WTC11 (cell line): ENCODE measurements around the gene RPS16. TPM values are rescaled to one million over a fixed set of nuclear protein-coding genes. Genes with fewer than 3 reads are reported as not detected.
A peak's percentile ranks its signal among the peaks of the same experiment; 100 is the strongest.

Experiments used
- ATAC-seq: fragments of 200-7000 bp; cut with Tn5 transposase; 2 replicates; pipeline ENCODE4 v1.10.0; 2021; ENCODE audit warnings: mild to moderate bottlenecking, moderate library complexity
- CTCF ChIA-PET: fragments of 300-600 bp; sonication (Branson Sonifier 250); formaldehyde crosslinking; loops from one replicate; lab custom pipeline; 2021; ENCODE audit warnings: antibody characterized with exemption; lab: Charles Lee
- POLR2A ChIA-PET: fragments of 350-600 bp; sonication (Branson Sonifier 250); formaldehyde crosslinking; loops from one replicate; lab custom pipeline; 2021; ENCODE audit warnings: antibody characterized with exemption; lab: Charles Lee
- DNase-seq: peaks from one replicate; pipeline ENCODE4 v3.0.0; 2021; ENCODE audit warnings: low spot score
- H3K27ac Mint-ChIP-seq: 2 replicates; pipeline ENCODE4 v1.8.0; 2021; ENCODE audit warnings: mixed read lengths
- H3K27me3 Mint-ChIP-seq: 2 replicates; pipeline ENCODE4 v1.8.0; 2021; ENCODE audit warnings: low read depth, mild to moderate bottlenecking, moderate library complexity, mixed read lengths
- H3K36me3 Mint-ChIP-seq: 2 replicates; pipeline ENCODE4 v1.8.0; 2021; ENCODE audit warnings: mixed read lengths
- H3K4me1 Mint-ChIP-seq: 2 replicates; pipeline ENCODE4 v1.8.0; 2022; ENCODE audit warnings: mixed read lengths
- H3K4me3 Mint-ChIP-seq: 2 replicates; pipeline ENCODE4 v1.8.0; 2021; ENCODE audit warnings: mild to moderate bottlenecking, moderate library complexity, mixed read lengths
- H3K9me3 Mint-ChIP-seq: 2 replicates; pipeline ENCODE4 v1.8.0; 2021; ENCODE audit warnings: mixed read lengths
- ATF1 ChIP-seq: sonication (generic); formaldehyde crosslinking; IDR thresholded peaks from 2 replicates; pipeline ENCODE4 v1.8.1; 2023; ENCODE audit warnings: mild to moderate bottlenecking, moderate library complexity, missing genetic modification reagents
- EMX1 ChIP-seq: fragments of 250-450 bp; sonication (Bioruptor Pico); IDR thresholded peaks from 2 replicates; pipeline ENCODE4 v1.8.0; 2021; ENCODE audit warnings: mild to moderate bottlenecking
- GABPB1 ChIP-seq: sonication (generic); formaldehyde crosslinking; IDR thresholded peaks from 2 replicates; pipeline ENCODE4 v1.8.1; 2023; ENCODE audit warnings: mild to moderate bottlenecking, missing genetic modification reagents
- NFE2L1 ChIP-seq: sonication (generic); formaldehyde crosslinking; IDR thresholded peaks from 2 replicates; pipeline ENCODE4 v1.8.1; 2023; ENCODE audit warnings: missing genetic modification reagents
- NFYB ChIP-seq: sonication (generic); formaldehyde crosslinking; conservative IDR thresholded peaks from 2 replicates; pipeline ENCODE4 v1.8.0; 2022; ENCODE audit warnings: low read depth, missing genetic modification reagents
- NR1H2 ChIP-seq: sonication (generic); formaldehyde crosslinking; IDR thresholded peaks from 2 replicates; pipeline ENCODE4 v1.9.0; 2021; ENCODE audit warnings: mild to moderate bottlenecking, moderate library complexity, missing genetic modification reagents
- TCF7 ChIP-seq: sonication (generic); formaldehyde crosslinking; IDR thresholded peaks from 2 replicates; pipeline ENCODE4 v1.8.0; 2022; ENCODE audit warnings: mild to moderate bottlenecking, low read depth, missing genetic modification reagents, moderate library complexity
- TEAD1 ChIP-seq: sonication (generic); formaldehyde crosslinking; IDR thresholded peaks from 2 replicates; pipeline ENCODE4 v1.8.0; 2022; ENCODE audit warnings: mild to moderate bottlenecking, missing genetic modification reagents
- ZNF138 ChIP-seq: sonication (generic); formaldehyde crosslinking; conservative IDR thresholded peaks from 2 replicates; pipeline ENCODE4 v1.8.1; 2022; ENCODE audit warnings: mild to moderate bottlenecking, moderate library complexity, missing genetic modification reagents
- ZNF219 ChIP-seq: sonication (generic); formaldehyde crosslinking; IDR thresholded peaks from 2 replicates; pipeline ENCODE4 v1.8.0; 2023; ENCODE audit warnings: missing genetic modification reagents, mild to moderate bottlenecking, borderline replicate concordance
- total RNA-seq: library from RNA; stranded (reverse); gene quantifications from 3 replicates; pipeline ENCODE4 v1.2.3, GENCODE V29; 2021
- TF ChIP-seq, protein P1 (sequence below): sonication (generic); formaldehyde crosslinking; IDR thresholded peaks from 2 replicates; pipeline ENCODE4 v1.8.1; 2023; ENCODE audit warnings: mild to moderate bottlenecking, missing genetic modification reagents
- TF ChIP-seq, protein P2 (sequence below): fragments of 250-450 bp; sonication (Bioruptor Pico); IDR thresholded peaks from 2 replicates; pipeline ENCODE4 v2.1.2; 2022; ENCODE audit warnings: mild to moderate bottlenecking, moderate library complexity
- TF ChIP-seq, protein P3 (sequence below): sonication (generic); formaldehyde crosslinking; IDR thresholded peaks from 2 replicates; pipeline ENCODE4 v1.8.0; 2022; ENCODE audit warnings: missing genetic modification reagents
- TF ChIP-seq, protein P4 (sequence below): fragments of 250-450 bp; sonication (Bioruptor Pico); conservative IDR thresholded peaks from 2 replicates; pipeline ENCODE4 v1.9.0; 2021; ENCODE audit warnings: mild to moderate bottlenecking
- TF ChIP-seq, protein P5 (sequence below): sonication (generic); formaldehyde crosslinking; IDR thresholded peaks from 2 replicates; pipeline ENCODE4 v1.8.0; 2022; ENCODE audit warnings: mild to moderate bottlenecking, missing genetic modification reagents
- TF ChIP-seq, protein P6 (sequence below): sonication (generic); formaldehyde crosslinking; IDR thresholded peaks from 2 replicates; pipeline ENCODE4 v1.8.0; 2022; ENCODE audit warnings: mild to moderate bottlenecking, missing genetic modification reagents
- TF ChIP-seq, protein P7 (sequence below): sonication (generic); formaldehyde crosslinking; IDR thresholded peaks from 2 replicates; pipeline ENCODE4 v1.8.1; 2023; ENCODE audit warnings: mild to moderate bottlenecking, missing genetic modification reagents, moderate library complexity
- TF ChIP-seq, protein P8 (sequence below): fragments of 250-450 bp; sonication (Bioruptor Pico); IDR thresholded peaks from 2 replicates; pipeline ENCODE4 v1.9.0; 2021; ENCODE audit warnings: mild to moderate bottlenecking
- TF ChIP-seq, protein P9 (sequence below): sonication (generic); formaldehyde crosslinking; IDR thresholded peaks from 2 replicates; pipeline ENCODE4 v1.8.1; 2022; ENCODE audit warnings: mild to moderate bottlenecking, missing genetic modification reagents, moderate library complexity, borderline replicate concordance

Gene RPS16
- total RNA-seq, 1 experiment from 2014 or later = 2,962 TPM

DNA sequence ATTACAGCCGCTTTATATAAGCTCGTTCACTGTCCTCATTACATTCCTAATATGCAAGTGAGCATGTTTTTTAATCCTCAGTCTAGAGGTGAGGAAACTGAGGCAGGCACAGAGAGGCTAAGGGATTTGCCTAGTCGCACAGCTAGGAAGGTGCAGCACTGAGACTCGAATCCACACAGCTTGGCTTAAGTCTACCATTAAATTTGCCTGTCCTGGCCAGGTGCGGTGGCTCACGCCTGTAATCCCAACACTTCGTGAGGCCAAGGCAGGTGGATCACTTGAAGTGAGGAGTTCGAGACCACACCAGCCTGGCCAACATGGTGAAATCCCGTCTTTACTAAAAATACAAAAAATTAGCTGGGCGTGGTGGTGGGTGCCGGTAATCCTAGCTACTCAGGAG is 8.0 kb downstream of the RPS16 start:
- ATAC-seq = no peak
- Mint-ChIP-seq H3K27me3 (no peaks in the 10 kb centered on the region), H3K4me1 (peaks cover 32% of the 10 kb centered on the region), H3K36me3 (peaks cover 20% of the 10 kb centered on the region), H3K27ac (peak overlapping the region; percentile 98), H3K4me3 (peak overlapping the region; percentile 57; the same call in 1 of the 2 replicates), H3K9me3 (no peaks in the 10 kb centered on the region)
- POLR2A ChIA-PET = interaction anchor here (0.6 to 2.1 kb wide), 14 partner anchors 8 to 870 kb away, joined by 3 to 16 read pairs (median 4); partner anchors contain the start of genes MED29, PAF1, RPS16 and SUPT5H
- DNase-seq = no peak
- TF ChIP-seq, protein P1, sequence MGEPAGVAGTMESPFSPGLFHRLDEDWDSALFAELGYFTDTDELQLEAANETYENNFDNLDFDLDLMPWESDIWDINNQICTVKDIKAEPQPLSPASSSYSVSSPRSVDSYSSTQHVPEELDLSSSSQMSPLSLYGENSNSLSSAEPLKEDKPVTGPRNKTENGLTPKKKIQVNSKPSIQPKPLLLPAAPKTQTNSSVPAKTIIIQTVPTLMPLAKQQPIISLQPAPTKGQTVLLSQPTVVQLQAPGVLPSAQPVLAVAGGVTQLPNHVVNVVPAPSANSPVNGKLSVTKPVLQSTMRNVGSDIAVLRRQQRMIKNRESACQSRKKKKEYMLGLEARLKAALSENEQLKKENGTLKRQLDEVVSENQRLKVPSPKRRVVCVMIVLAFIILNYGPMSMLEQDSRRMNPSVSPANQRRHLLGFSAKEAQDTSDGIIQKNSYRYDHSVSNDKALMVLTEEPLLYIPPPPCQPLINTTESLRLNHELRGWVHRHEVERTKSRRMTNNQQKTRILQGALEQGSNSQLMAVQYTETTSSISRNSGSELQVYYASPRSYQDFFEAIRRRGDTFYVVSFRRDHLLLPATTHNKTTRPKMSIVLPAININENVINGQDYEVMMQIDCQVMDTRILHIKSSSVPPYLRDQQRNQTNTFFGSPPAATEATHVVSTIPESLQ (CRISPR knock-in tag) = no peak
- TF ChIP-seq GABPB1 (CRISPR knock-in tag) (no peak), TCF7 (CRISPR knock-in tag) (no peak), TEAD1 (CRISPR knock-in tag) (no peak), NR1H2 (CRISPR knock-in tag) (no peak), ZNF138 (no peak), NFYB (CRISPR knock-in tag) (no peak), NFE2L1 (CRISPR knock-in tag) (no peak)
- TF ChIP-seq, protein P2, sequence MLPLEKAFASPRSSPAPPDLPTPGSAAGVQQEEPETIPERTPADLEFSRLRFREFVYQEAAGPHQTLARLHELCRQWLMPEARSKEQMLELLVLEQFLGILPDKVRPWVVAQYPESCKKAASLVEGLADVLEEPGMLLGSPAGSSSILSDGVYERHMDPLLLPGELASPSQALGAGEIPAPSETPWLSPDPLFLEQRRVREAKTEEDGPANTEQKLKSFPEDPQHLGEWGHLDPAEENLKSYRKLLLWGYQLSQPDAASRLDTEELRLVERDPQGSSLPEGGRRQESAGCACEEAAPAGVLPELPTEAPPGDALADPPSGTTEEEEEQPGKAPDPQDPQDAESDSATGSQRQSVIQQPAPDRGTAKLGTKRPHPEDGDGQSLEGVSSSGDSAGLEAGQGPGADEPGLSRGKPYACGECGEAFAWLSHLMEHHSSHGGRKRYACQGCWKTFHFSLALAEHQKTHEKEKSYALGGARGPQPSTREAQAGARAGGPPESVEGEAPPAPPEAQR (CRISPR knock-in tag) = no peak
- TF ChIP-seq, protein P3, sequence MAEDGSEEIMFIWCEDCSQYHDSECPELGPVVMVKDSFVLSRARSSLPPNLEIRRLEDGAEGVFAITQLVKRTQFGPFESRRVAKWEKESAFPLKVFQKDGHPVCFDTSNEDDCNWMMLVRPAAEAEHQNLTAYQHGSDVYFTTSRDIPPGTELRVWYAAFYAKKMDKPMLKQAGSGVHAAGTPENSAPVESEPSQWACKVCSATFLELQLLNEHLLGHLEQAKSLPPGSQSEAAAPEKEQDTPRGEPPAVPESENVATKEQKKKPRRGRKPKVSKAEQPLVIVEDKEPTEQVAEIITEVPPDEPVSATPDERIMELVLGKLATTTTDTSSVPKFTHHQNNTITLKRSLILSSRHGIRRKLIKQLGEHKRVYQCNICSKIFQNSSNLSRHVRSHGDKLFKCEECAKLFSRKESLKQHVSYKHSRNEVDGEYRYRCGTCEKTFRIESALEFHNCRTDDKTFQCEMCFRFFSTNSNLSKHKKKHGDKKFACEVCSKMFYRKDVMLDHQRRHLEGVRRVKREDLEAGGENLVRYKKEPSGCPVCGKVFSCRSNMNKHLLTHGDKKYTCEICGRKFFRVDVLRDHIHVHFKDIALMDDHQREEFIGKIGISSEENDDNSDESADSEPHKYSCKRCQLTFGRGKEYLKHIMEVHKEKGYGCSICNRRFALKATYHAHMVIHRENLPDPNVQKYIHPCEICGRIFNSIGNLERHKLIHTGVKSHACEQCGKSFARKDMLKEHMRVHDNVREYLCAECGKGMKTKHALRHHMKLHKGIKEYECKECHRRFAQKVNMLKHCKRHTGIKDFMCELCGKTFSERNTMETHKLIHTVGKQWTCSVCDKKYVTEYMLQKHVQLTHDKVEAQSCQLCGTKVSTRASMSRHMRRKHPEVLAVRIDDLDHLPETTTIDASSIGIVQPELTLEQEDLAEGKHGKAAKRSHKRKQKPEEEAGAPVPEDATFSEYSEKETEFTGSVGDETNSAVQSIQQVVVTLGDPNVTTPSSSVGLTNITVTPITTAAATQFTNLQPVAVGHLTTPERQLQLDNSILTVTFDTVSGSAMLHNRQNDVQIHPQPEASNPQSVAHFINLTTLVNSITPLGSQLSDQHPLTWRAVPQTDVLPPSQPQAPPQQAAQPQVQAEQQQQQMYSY (CRISPR knock-in tag) = no peak
- TF ChIP-seq, protein P4, sequence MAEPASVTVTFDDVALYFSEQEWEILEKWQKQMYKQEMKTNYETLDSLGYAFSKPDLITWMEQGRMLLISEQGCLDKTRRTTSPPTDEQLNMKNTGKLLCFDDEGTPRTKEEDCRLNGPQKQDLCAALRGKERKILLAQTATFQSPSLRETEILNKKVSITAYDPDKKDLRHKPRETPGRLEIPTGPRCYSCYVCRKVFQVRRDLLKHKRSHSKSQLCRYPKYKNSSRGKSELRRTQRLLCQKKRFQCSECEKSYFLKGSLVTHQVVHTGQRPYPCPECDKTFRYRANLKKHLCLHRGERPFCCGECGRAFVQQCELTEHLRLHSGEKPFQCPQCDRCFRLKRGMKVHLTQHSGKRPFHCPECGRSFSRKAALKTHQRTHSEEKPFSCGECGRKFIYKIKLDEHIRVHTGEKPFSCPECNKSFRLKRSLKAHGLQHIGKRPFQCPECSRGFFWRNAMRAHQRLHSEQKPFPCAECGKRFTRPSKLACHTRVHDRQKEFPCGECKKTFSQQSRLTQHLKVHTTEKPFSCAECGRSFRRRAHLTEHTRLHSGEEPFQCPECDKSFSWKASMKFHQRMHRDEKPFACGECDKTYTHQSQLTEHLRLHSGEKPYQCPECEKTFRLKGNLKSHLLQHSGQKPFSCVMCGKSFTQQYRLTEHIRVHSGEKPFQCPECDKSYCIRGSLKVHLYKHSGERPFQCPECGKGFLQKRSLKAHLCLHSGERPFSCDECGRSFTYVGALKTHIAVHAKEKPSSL = no peak
- TF ChIP-seq, protein P5, sequence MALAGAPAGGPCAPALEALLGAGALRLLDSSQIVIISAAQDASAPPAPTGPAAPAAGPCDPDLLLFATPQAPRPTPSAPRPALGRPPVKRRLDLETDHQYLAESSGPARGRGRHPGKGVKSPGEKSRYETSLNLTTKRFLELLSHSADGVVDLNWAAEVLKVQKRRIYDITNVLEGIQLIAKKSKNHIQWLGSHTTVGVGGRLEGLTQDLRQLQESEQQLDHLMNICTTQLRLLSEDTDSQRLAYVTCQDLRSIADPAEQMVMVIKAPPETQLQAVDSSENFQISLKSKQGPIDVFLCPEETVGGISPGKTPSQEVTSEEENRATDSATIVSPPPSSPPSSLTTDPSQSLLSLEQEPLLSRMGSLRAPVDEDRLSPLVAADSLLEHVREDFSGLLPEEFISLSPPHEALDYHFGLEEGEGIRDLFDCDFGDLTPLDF = no peak
- TF ChIP-seq, protein P6, sequence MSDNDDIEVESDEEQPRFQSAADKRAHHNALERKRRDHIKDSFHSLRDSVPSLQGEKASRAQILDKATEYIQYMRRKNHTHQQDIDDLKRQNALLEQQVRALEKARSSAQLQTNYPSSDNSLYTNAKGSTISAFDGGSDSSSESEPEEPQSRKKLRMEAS (CRISPR knock-in tag) = no peak
- CTCF ChIA-PET = interaction anchor here (0.9 to 3.5 kb wide), 9 partner anchors 10 to 76 kb away, joined by 3 to 18 read pairs (median 7); partner anchors contain the start of gene PLEKHG2

DNA sequence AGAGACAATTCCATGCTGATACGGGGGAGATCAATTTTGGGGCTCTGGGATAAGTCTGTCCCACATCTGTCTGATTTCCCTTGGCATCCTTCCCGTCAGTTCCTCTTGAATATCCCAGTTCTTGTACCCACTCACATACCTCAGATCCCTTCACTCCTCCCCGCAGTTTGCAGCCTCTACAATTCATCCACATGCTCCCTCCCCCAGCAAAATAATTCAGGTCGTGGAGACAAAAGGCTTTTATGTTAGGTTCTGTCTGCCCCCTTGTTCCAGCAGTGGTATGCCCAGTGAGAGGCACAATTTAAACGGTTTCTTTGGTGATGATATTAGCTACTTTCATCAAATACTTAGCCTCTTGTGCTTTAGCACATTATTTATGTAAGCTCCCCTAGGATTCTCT is 9.6 kb downstream of the RPS16 start:
- peaks cover 31% of the 10 kb centered on the region for H3K4me1 Mint-ChIP-seq
- H3K9me3 Mint-ChIP-seq = no peaks in the 10 kb centered on the region
- H3K27ac Mint-ChIP-seq = peak overlapping the region; percentile 9; the same call in 1 of the 2 replicates
- H3K36me3 Mint-ChIP-seq = peaks cover 24% of the 10 kb centered on the region
- no peak for ATAC-seq
- no peak for DNase-seq
- H3K4me3 Mint-ChIP-seq = no peak overlapping the region
- POLR2A ChIA-PET = interaction anchor here (0.7 to 2.1 kb wide), 2 partner anchors 10 to 11 kb away, joined by 4 to 11 read pairs; partner anchors contain the start of gene RPS16
- no peaks in the 10 kb centered on the region for H3K27me3 Mint-ChIP-seq
- CTCF ChIA-PET = interaction anchor here (2.2 to 3.5 kb wide), 2 partner anchors 11 to 48 kb away, joined by 10 to 18 read pairs; no protein-coding TSS in a partner anchor
- TF ChIP-seq ATF1 (CRISPR knock-in tag) (no peak), ZNF219 (CRISPR knock-in tag) (no peak), EMX1 (no peak)
- TF ChIP-seq, protein P7, sequence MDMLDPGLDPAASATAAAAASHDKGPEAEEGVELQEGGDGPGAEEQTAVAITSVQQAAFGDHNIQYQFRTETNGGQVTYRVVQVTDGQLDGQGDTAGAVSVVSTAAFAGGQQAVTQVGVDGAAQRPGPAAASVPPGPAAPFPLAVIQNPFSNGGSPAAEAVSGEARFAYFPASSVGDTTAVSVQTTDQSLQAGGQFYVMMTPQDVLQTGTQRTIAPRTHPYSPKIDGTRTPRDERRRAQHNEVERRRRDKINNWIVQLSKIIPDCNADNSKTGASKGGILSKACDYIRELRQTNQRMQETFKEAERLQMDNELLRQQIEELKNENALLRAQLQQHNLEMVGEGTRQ (CRISPR knock-in tag) = no peak
- TF ChIP-seq, protein P8, sequence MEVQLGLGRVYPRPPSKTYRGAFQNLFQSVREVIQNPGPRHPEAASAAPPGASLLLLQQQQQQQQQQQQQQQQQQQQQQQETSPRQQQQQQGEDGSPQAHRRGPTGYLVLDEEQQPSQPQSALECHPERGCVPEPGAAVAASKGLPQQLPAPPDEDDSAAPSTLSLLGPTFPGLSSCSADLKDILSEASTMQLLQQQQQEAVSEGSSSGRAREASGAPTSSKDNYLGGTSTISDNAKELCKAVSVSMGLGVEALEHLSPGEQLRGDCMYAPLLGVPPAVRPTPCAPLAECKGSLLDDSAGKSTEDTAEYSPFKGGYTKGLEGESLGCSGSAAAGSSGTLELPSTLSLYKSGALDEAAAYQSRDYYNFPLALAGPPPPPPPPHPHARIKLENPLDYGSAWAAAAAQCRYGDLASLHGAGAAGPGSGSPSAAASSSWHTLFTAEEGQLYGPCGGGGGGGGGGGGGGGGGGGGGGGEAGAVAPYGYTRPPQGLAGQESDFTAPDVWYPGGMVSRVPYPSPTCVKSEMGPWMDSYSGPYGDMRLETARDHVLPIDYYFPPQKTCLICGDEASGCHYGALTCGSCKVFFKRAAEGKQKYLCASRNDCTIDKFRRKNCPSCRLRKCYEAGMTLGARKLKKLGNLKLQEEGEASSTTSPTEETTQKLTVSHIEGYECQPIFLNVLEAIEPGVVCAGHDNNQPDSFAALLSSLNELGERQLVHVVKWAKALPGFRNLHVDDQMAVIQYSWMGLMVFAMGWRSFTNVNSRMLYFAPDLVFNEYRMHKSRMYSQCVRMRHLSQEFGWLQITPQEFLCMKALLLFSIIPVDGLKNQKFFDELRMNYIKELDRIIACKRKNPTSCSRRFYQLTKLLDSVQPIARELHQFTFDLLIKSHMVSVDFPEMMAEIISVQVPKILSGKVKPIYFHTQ (CRISPR knock-in tag) = no peak
- TF ChIP-seq, protein P9, sequence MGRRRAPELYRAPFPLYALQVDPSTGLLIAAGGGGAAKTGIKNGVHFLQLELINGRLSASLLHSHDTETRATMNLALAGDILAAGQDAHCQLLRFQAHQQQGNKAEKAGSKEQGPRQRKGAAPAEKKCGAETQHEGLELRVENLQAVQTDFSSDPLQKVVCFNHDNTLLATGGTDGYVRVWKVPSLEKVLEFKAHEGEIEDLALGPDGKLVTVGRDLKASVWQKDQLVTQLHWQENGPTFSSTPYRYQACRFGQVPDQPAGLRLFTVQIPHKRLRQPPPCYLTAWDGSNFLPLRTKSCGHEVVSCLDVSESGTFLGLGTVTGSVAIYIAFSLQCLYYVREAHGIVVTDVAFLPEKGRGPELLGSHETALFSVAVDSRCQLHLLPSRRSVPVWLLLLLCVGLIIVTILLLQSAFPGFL (CRISPR knock-in tag) = no peak
